ENCODE results near the gene UCHL3.

DNA sequence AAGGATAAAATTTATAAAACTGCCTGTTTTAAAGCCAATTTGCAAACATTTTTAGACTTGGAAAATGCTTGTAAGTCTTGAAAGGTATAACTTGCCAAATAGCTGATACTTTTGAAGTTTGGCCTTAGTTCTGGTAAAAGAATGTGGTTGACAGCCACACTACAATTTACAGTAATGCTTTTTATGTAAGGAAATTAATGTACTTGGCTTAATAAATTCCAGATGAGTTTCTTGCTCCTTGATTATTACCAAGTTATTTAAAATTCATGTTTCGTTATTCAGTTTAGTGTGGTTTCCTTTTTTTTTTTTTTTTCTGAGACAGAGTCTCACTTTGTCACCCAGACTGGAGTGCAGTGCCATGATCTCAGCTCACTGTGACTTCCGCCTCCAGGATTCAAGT is 101.4 kb downstream of the UCHL3 start:
- TF ChIP-seq POLR2A (IDR thresholded peaks at IDR 0.05; ENCODE audit: low read depth, low read length) (no peak), EP300 (IDR thresholded peaks at IDR 0.05; ENCODE audit: borderline replicate concordance in 1 of 2, control insufficient read depth in 1 of 2, low read depth in 2 of 2, low read length in 2 of 2) (no peak), CHD4 (IDR thresholded peaks at IDR 0.05) (no peak), POLR2AphosphoS2 (IDR thresholded peaks at IDR 0.05; ENCODE audit: low read depth, low read length) (no peak), RCOR1 (conservative IDR thresholded peaks at IDR 0.05; ENCODE audit: low read depth, low read length) (no peak), FOXM1 (IDR thresholded peaks at IDR 0.05; ENCODE audit: low read depth, low read length) (no peak), LARP7 (IDR thresholded peaks at IDR 0.05) (no peak), FOXK2 (IDR thresholded peaks at IDR 0.05) (no peak), TBL1XR1 (IDR thresholded peaks at IDR 0.05; ENCODE audit: low read depth, low read length) (no peak), JUNB (IDR thresholded peaks at IDR 0.05) (no peak), EZH2 (IDR thresholded peaks at IDR 0.05; ENCODE audit: borderline replicate concordance, control insufficient read depth, low read depth, low read length) (no peak)
- TF ChIP-seq, protein P1, sequence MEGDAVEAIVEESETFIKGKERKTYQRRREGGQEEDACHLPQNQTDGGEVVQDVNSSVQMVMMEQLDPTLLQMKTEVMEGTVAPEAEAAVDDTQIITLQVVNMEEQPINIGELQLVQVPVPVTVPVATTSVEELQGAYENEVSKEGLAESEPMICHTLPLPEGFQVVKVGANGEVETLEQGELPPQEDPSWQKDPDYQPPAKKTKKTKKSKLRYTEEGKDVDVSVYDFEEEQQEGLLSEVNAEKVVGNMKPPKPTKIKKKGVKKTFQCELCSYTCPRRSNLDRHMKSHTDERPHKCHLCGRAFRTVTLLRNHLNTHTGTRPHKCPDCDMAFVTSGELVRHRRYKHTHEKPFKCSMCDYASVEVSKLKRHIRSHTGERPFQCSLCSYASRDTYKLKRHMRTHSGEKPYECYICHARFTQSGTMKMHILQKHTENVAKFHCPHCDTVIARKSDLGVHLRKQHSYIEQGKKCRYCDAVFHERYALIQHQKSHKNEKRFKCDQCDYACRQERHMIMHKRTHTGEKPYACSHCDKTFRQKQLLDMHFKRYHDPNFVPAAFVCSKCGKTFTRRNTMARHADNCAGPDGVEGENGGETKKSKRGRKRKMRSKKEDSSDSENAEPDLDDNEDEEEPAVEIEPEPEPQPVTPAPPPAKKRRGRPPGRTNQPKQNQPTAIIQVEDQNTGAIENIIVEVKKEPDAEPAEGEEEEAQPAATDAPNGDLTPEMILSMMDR (IDR thresholded peaks at IDR 0.05 in 2 of 3, conservative IDR thresholded peaks at IDR 0.05 in 1 of 3; ENCODE audit: control insufficient read depth in 2 of 3, extremely low read depth in 1 of 3, insufficient read depth in 1 of 3, low read depth in 3 of 3, low read length in 3 of 3) = no peak
